CD14-positive monocyte (primary cell): ENCODE data around the gene HHIP. TPM values are rescaled to one million over a fixed set of nuclear protein-coding genes. Genes with fewer than 3 reads are reported as not detected.

ENCODE experiments used
- DNase-seq, 3 donors: peaks; one replicate each; pipeline ENCODE4 v3.0.0-alpha.2; 2011 to 2022
- H2AFZ ChIP-seq: 2 replicates; pipeline ENCODE4 v1.6.0; 2012; ENCODE audit warnings: mild to moderate bottlenecking, low read depth, low read length, inconsistent platforms; ENCODE audit not compliant: insufficient read depth, poor library complexity, severe bottlenecking
- H3K27ac ChIP-seq, 2 donors: 1 replicate in 1 of 2; 2 replicates in 1 of 2; pipeline ENCODE4 v1.5.1; 2012 to 2013; ENCODE audit warnings: low read length in 2 of 2, control low read depth in 1 of 2, inconsistent platforms in 1 of 2, low read depth in 1 of 2, mild to moderate bottlenecking in 1 of 2
- H3K27me3 ChIP-seq, 2 donors: one replicate each; pipeline versions ENCODE4 v1.6.0 to v1.6.1; 2011 to 2013; ENCODE audit warnings: low read length in 2 of 2; ENCODE audit not compliant: control insufficient read depth in 2 of 2, insufficient read depth in 2 of 2
- H3K36me3 ChIP-seq, 2 donors: replicated peaks in 1 of 2; 1 replicate in 1 of 2; 2 replicates in 1 of 2; pipeline versions ENCODE4 v1.5.1 to v1.6.1; 2012 to 2013; ENCODE audit warnings: low read length in 2 of 2, control low read depth in 1 of 2, inconsistent platforms in 1 of 2, mild to moderate bottlenecking in 1 of 2; ENCODE audit not compliant: insufficient read depth in 2 of 2, control insufficient read depth in 1 of 2
- H3K4me1 ChIP-seq, 2 donors: 1 replicate in 1 of 2; 2 replicates in 1 of 2; pipeline versions ENCODE4 v1.5.1 to v1.6.1; 2012 to 2013; ENCODE audit warnings: low read length in 2 of 2, control low read depth in 1 of 2, inconsistent platforms in 1 of 2, mild to moderate bottlenecking in 1 of 2, moderate library complexity in 1 of 2; ENCODE audit not compliant: insufficient read depth in 2 of 2, control insufficient read depth in 1 of 2
- H3K4me2 ChIP-seq: replicated peaks from 2 replicates; pipeline ENCODE3; 2012; ENCODE audit warnings: low read length, moderate library complexity, mild to moderate bottlenecking; ENCODE audit not compliant: poor library complexity, severe bottlenecking; ENCODE audit errors: extremely low read depth
- H3K4me3 ChIP-seq, 3 experiments: fragments of 200-600 bp in 1 of 3; sonication (generic) in 1 of 3; replicated peaks in 1 of 3; 1 replicate in 2 of 3; 2 replicates in 1 of 3; pipeline ENCODE4 v1.5.1; 2011 to 2013; ENCODE audit warnings: low read length in 3 of 3, mild to moderate bottlenecking in 3 of 3, control low read depth in 2 of 3, low read depth in 2 of 3, inconsistent platforms in 1 of 3, moderate library complexity in 1 of 3
- H3K79me2 ChIP-seq: 2 replicates; pipeline ENCODE4 v1.6.0; 2012; ENCODE audit warnings: mild to moderate bottlenecking, control low read depth, inconsistent platforms, low read length, moderate library complexity; ENCODE audit not compliant: insufficient read depth
- H3K9ac ChIP-seq: 2 replicates; pipeline ENCODE4 v1.6.0; 2017; ENCODE audit warnings: low read length, mild to moderate bottlenecking; ENCODE audit not compliant: insufficient read depth, poor library complexity, severe bottlenecking
- H3K9me3 ChIP-seq, 2 donors: replicated peaks in 1 of 2; 1 replicate in 1 of 2; 2 replicates in 1 of 2; pipeline versions ENCODE4 v1.5.1 to v1.6.1; 2012 to 2013; ENCODE audit warnings: low read length in 2 of 2, control low read depth in 1 of 2; ENCODE audit not compliant: control insufficient read depth in 1 of 2, insufficient read depth in 1 of 2
- H4K20me1 ChIP-seq: 2 replicates; pipeline ENCODE4 v1.6.0; 2012; ENCODE audit warnings: mild to moderate bottlenecking, low read length, control low read depth, moderate library complexity; ENCODE audit not compliant: insufficient read depth
- H3K27ac Mint-ChIP-seq, 7 donors: one replicate each; pipeline ENCODE4 v1.8.0; 2020; ENCODE audit warnings: mild to moderate bottlenecking in 7 of 7, mixed read lengths in 7 of 7, moderate library complexity in 6 of 7, inconsistent platforms in 2 of 7
- H3K27me3 Mint-ChIP-seq, 3 donors: one replicate each; pipeline ENCODE4 v1.8.0; 2021 to 2022; ENCODE audit warnings: low read depth in 3 of 3, mild to moderate bottlenecking in 3 of 3, mixed read lengths in 3 of 3, moderate library complexity in 3 of 3, inconsistent platforms in 1 of 3
- H3K36me3 Mint-ChIP-seq, 2 donors: one replicate each; pipeline ENCODE4 v1.8.0; 2020; ENCODE audit warnings: mixed read lengths in 2 of 2, inconsistent platforms in 1 of 2, mild to moderate bottlenecking in 1 of 2
- H3K4me1 Mint-ChIP-seq: one replicate; pipeline ENCODE4 v1.8.0; 2020; ENCODE audit warnings: mild to moderate bottlenecking, mixed read lengths
- H3K4me3 Mint-ChIP-seq, 2 donors: one replicate each; pipeline ENCODE4 v1.8.0; 2020; ENCODE audit warnings: mild to moderate bottlenecking in 2 of 2, mixed read lengths in 2 of 2, moderate library complexity in 1 of 2
- H3K9me3 Mint-ChIP-seq, 7 donors: one replicate each; pipeline ENCODE4 v1.8.0; 2020 to 2022; ENCODE audit warnings: mixed read lengths in 7 of 7, mild to moderate bottlenecking in 6 of 7, moderate library complexity in 6 of 7, inconsistent platforms in 2 of 7
- WGBS: methylation state at CpG from one replicate; pipeline ENCODE4 v1.1.5; 2013; ENCODE audit warnings: missing lambda C conversion rate; ENCODE audit not compliant: insufficient coverage; 5-methylcytosine and 5-hydroxymethylcytosine counted together
- intact Hi-C, 2 donors: fragments of 100-400 bp; cut with micrococcal nuclease; formaldehyde crosslinking; loops; one replicate each; pipeline versions ENCODE4 v1.15.0 to v1.15.1; 2023
- polyA minus RNA-seq: library from RNA; depleted of rRNA, polyadenylated mRNA; stranded (reverse); fragments of >200 nt; gene quantifications from 2 replicates; pipeline ENCODE4 v1.2.3, GENCODE V29; 2012
- polyA plus RNA-seq, 3 donors: library from polyadenylated mRNA; depleted of rRNA in 1 of 3; unstranded in 2 of 3; stranded (reverse) in 1 of 3; fragments of 300-500 nt in 2 of 3; fragments of >200 nt in 1 of 3; fragmentation: Illumina TruSeq in 2 of 3; gene quantifications; 1 replicate in 2 of 3; 2 replicates in 1 of 3; pipeline ENCODE4 v1.2.3, GENCODE V29; 2012 to 2021
- total RNA-seq, 12 experiments: library from RNA in 1 of 12; stranded (reverse) in 1 of 12; fragments of 120-200 nt in 1 of 12; gene quantifications; one replicate each; pipeline ENCODE4 v1.2.4 and lab custom pipeline; 2013 to 2026; ENCODE audit warnings: mixed read lengths in 6 of 12, inconsistent platforms in 1 of 12
- TF ChIP-seq, protein P1 (sequence below): fragments of 200-600 bp; IDR thresholded peaks from one replicate; pipeline ENCODE4 v1.8.0; 2022; ENCODE audit warnings: antibody characterized with exemption, mild to moderate bottlenecking

The HHIP gene, protein sequence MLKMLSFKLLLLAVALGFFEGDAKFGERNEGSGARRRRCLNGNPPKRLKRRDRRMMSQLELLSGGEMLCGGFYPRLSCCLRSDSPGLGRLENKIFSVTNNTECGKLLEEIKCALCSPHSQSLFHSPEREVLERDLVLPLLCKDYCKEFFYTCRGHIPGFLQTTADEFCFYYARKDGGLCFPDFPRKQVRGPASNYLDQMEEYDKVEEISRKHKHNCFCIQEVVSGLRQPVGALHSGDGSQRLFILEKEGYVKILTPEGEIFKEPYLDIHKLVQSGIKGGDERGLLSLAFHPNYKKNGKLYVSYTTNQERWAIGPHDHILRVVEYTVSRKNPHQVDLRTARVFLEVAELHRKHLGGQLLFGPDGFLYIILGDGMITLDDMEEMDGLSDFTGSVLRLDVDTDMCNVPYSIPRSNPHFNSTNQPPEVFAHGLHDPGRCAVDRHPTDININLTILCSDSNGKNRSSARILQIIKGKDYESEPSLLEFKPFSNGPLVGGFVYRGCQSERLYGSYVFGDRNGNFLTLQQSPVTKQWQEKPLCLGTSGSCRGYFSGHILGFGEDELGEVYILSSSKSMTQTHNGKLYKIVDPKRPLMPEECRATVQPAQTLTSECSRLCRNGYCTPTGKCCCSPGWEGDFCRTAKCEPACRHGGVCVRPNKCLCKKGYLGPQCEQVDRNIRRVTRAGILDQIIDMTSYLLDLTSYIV
- total RNA-seq (2013), result 0.04 TPM
- not detected for polyA plus RNA-seq
- not detected in 2 replicates for polyA minus RNA-seq
- total RNA-seq (lab: John Stamatoyannopoulos, UW), result 0 to 4.2 (median 0.08) reads per million in 11 experiments

DNA sequence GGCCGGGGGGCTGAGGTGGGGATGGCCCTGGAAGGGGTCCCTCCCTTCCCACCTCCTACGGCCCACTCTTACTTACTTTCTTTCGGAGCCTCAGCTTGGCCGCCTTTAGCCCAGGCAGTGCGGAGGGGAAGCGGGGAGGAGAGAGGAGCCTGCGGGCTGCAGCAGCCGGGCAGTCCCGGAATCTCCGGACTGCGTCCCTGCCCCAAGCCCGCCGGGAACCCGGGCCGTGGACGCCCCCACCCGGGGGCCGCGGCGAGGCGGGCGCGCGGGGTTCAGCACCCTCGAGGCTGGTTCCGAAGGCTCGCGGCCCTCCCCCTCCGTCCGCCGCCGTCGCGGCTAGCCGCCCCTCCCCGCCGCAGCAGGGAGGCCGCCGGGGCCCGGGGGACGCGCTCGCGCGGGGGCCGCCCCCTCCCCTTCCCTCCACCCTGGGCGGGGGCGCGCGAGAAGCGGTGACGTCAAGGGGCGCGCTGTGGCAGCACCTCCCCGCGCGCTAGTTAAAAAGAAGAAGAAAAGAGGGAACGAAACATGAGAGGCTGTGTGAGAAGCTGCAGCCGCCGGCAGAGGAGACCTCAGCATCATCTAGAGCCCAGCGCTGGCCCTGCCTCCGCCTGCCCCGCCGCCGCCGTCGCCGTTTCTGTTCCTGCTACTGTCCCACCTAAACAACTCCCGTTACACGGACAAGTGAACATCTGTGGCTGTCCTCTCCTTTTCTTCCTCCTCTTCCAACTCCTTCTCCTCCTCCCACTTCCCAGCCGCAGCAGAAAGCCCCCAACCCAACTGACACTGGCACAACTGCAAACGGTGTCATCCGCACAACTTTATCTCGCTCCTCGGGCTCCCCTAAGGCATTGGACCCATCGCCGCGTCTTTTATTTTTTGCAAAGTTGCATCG is at the start of gene HHIP:
Gene HHIP (plus strand): TSS at position 526 of the 892 bp plus-strand sequence. CDS start 520 bp downstream, outside the sequence.
- peaks cover 17% of the 10 kb centered on the region for H3K4me1 Mint-ChIP-seq
- H3K36me3 Mint-ChIP-seq, result no peaks in the 10 kb centered on the region
- Histone ChIP-seq H2AFZ (peak within 1 kb of the TSS; percentile 48), H3K36me3 (no peaks in the 10 kb centered on the region), H3K27ac (no peak within 1 kb of the TSS), H3K9me3 (no peaks in the 10 kb centered on the region), H3K4me2 (peak within 1 kb of the TSS; percentile 74), H4K20me1 (no peaks in the 10 kb centered on the region), H3K79me2 (no peaks in the 10 kb centered on the region), H3K4me3 (peak within 1 kb of the TSS in 2 of 3 experiments; percentile 11 to 60), H3K9ac (no peak within 1 kb of the TSS), H3K4me1 (peaks cover 11 to 14% of the 10 kb centered on the region in 2 donors), H3K27me3 (peaks cover 27 to 34% of the 10 kb centered on the region in 2 donors)
- H3K9me3 Mint-ChIP-seq, result peaks cover 0 to 11% (median 2%) of the 10 kb centered on the region in 7 donors
- TF ChIP-seq, protein P1, sequence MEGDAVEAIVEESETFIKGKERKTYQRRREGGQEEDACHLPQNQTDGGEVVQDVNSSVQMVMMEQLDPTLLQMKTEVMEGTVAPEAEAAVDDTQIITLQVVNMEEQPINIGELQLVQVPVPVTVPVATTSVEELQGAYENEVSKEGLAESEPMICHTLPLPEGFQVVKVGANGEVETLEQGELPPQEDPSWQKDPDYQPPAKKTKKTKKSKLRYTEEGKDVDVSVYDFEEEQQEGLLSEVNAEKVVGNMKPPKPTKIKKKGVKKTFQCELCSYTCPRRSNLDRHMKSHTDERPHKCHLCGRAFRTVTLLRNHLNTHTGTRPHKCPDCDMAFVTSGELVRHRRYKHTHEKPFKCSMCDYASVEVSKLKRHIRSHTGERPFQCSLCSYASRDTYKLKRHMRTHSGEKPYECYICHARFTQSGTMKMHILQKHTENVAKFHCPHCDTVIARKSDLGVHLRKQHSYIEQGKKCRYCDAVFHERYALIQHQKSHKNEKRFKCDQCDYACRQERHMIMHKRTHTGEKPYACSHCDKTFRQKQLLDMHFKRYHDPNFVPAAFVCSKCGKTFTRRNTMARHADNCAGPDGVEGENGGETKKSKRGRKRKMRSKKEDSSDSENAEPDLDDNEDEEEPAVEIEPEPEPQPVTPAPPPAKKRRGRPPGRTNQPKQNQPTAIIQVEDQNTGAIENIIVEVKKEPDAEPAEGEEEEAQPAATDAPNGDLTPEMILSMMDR, result no peak
- DNase-seq, result peak in 2 of 3 donors; percentile 2 to 20
- intact Hi-C loops, result no loop called here
- no peak within 1 kb of the TSS for H3K27ac Mint-ChIP-seq
- peak within 1 kb of the TSS; percentile 70 to 91 for H3K4me3 Mint-ChIP-seq
- H3K27me3 Mint-ChIP-seq, result peaks cover 34 to 46% (median 34%) of the 10 kb centered on the region in 3 donors
- 1% methylated on average over 51 of the region's 79 CpGs for WGBS
